HL-60/S4 (cell line): ENCODE measurements around the gene SH3GL2.

ENCODE experiments used
- in situ Hi-C: fragments of 300-500 bp; cut with MboI; formaldehyde crosslinking; loops from 2 replicates; pipeline ENCODE4 v1.14.3; 2022; ENCODE audit warnings: low sequenced_read_pairs

The SH3GL2 gene

DNA sequence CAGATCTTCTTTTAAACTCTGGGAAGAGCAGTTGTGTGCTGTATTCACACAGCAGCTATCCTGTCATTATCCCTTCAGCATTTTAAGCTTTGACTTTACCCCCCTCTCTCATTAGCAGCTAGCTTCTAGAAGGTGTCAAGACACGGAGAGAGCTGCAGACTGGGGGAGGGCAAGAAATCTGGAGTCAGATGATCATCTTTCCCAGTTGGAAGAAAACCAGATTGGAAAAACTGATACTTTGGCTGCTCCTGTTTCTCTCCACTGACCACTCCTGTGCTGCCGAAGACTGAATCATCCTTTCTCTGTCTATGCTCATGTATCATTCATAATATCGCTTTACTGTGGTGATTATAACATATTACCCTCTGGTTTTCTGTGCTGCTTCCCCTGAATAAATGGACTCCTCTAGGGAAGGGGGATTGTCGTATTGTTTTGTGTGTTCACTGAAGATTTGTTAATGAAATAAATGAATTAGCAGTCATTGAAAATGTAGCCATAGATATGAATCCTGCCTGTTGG, 75.1 kb downstream of the SH3GL2 start:
- in situ Hi-C loops: no loop called here

GRCh38 chr9:17656889-17657288, 78.0 kb downstream of the SH3GL2 start:
- in situ Hi-C loops: no loop called here

DNA sequence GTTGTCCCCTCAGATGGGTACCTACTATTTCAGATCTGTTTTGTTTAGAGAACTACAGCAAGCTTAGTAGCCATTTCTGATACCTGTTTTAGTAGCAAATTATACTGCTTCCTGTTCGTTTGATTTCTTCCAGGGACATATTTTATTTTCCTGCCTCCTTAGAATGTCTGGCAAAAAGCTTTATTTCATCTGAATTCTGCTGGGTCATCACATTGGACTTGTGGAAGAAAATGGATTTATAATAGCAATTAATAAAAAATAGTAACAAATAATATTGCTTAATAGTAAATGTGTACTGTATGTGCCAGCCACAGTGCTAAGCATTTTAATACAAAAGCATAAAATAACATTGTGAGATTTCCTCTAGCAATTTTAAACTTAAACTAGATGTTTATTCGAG, 79.4 kb downstream of the SH3GL2 start:
- in situ Hi-C loops: no loop called here

GRCh38 chr9:17660158-17660557, 81.3 kb downstream of the SH3GL2 start:
- in situ Hi-C loops: no loop called here

- in situ Hi-C loops: no loop called here
Measured at GRCh38 chr9:17665450-17665849, 86.6 kb downstream of the SH3GL2 start.

GRCh38 chr9:17669206-17669605, 90.3 kb downstream of the SH3GL2 start:
- in situ Hi-C loops: no loop called here

- in situ Hi-C loops: no loop called here
Measured at GRCh38 chr9:17682684-17683083, 103.8 kb downstream of the SH3GL2 start.

DNA sequence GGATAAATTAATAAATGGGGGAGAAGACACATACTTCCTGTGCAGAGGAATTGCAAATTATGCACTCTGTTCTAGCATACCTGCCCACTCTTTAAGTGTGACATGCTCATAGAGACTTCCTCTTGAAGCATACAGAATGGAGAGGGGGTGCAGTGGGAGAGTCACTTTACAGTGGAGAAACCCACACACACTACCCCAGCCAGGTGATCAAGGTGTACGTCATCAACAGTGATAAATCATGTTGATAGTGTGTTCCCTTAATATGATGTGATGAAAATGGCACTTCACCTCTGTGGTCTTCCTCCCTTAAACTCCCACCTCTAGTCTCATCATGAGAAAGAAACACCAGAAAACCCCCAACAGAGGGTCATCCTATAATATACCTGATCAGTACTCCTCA, 110.0 kb downstream of the SH3GL2 start:
- in situ Hi-C loops: no loop called here

- in situ Hi-C loops: no loop called here
Measured at GRCh38 chr9:17694336-17694735, 115.5 kb downstream of the SH3GL2 start.

GRCh38 chr9:17695482-17695881, 116.6 kb downstream of the SH3GL2 start:
- in situ Hi-C loops: no loop called here

GRCh38 chr9:17699615-17700330, 120.9 kb downstream of the SH3GL2 start:
- in situ Hi-C loops: no loop called here

DNA sequence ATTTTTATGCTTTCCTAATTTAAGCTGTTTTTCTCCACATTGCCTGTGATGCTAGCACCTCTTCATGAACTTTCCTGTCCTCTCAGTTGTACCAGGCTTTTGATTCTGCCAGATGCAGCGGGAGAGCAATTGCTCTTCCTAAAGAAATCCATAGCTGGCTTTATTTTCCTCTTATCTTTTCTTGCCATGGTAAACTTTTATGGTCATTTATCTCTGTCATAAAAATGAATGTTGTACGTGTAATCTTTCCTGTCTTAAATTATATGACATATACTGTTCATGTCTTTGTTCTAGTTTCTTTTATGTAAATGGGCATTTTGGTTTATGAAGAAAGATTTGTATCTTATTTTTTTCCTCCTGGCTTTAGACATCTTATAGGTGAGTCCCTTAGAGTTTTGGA, 127.5 kb downstream of the SH3GL2 start:
- in situ Hi-C loops: no loop called here

GRCh38 chr9:17719053-17719452, 140.2 kb downstream of the SH3GL2 start:
- in situ Hi-C loops: no loop called here

DNA sequence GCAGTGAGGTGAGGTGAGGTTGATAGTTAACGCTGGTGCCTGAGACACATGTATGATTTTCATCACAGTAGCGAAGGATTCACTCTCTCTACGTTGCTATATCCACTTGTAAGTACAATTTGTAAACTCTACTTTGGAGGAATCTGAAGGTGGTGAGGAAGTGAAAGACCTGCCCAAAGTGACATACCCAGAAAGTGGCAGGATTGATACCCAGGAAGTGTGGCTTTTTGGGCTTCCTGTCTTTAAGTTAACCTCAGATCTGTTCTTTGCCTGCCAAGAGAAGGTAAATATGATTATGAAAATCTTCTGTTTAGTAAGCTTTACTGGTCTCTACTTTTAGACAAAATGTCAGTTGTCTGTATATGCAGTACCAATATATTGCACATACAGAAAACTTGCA, 143.1 kb downstream of the SH3GL2 start:
- in situ Hi-C loops: no loop called here

- in situ Hi-C loops: no loop called here
Measured at GRCh38 chr9:17723656-17724055, 144.8 kb downstream of the SH3GL2 start.

- in situ Hi-C loops: no loop called here
Measured at GRCh38 chr9:17725399-17726010, 146.6 kb downstream of the SH3GL2 start.

DNA sequence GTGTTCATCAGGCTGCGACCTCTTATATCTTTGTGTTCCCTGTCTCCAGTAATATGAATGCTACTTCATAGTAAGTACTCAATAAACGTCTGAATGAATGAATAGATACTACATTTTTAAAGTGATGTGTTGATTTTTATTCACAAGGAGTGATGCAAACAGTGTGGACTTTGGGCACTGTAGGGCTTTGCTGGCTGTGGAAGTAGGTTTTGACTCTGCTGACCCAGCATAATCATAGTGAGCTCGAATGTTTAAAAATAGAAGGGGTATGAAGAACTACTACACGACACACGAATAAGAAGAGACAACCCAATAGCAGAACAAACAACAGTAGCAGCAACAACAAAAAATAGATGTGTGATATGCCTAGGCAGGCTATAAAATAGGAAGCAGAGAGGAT, 147.4 kb downstream of the SH3GL2 start:
- in situ Hi-C loops: no loop called here

GRCh38 chr9:17730899-17731298, 152.0 kb downstream of the SH3GL2 start:
- in situ Hi-C loops: no loop called here

DNA sequence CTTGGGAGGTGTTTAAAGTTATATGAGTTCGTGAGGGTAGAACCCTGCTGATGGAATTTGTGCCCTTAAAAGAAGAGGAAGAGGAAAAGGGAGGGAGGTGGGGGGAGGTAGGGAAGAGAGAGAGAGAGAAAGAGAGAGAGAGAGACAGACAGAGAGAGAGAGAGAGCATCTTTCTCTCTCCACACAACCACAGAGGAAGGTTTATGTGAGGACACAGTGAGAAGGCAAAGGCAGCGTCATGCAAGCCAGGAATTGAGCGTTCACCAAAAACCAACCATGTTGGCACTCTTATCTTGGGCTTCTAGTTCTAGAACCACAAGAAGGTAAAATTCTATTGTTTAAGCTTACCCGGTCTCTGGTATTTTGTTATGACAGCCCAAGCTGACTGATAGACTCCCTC, 152.4 kb downstream of the SH3GL2 start:
- in situ Hi-C loops: no loop called here

- in situ Hi-C loops: no loop called here
Measured at GRCh38 chr9:17734674-17735073, 155.8 kb downstream of the SH3GL2 start.

GRCh38 chr9:17735859-17736258, 157.0 kb downstream of the SH3GL2 start:
- in situ Hi-C loops: no loop called here

GRCh38 chr9:17739022-17739421, 160.2 kb downstream of the SH3GL2 start:
- in situ Hi-C loops: no loop called here

DNA sequence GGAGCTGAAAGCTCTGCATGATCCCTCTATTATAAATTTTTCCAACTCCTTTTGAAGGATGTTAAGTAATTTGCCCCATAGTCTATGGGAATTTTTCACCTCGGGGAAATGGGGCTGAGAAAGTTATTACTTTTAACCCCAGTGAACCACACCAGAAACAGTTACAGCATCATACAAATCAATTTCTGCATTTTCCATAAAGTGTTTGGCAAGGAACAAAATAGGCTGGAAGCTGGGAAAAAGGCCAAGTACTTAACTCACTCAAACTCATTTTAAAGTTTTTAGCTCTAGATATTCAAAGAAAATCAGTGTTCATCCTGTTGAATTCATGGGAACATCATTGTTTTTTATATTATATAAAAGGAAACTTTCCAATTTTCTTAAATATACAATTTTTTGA, 160.9 kb downstream of the SH3GL2 start:
- in situ Hi-C loops: no loop called here
